IMR-90 (cell line): ENCODE results near the gene MNS1.

Source experiments
- CEBPB ChIP-seq: IDR thresholded peaks from 2 replicates; pipeline ENCODE4 v1.6.1; 2012; ENCODE audit warnings: low read depth, low read length, improper control_type of control experiment
- FOS ChIP-seq: fragments of 150-350 bp; IDR thresholded peaks from 2 replicates; pipeline ENCODE4 v1.6.1; 2016; ENCODE audit warnings: low read depth, low read length
- MAFK ChIP-seq: IDR thresholded peaks from 2 replicates; pipeline ENCODE4 v1.6.1; 2012; ENCODE audit warnings: low read depth, low read length, improper control_type of control experiment
- MXI1 ChIP-seq: IDR thresholded peaks from 2 replicates; pipeline ENCODE4 v1.6.1; 2012; ENCODE audit warnings: low read depth, mild to moderate bottlenecking, low read length, moderate library complexity, borderline replicate concordance
- POLR2A ChIP-seq: IDR thresholded peaks from 2 replicates; pipeline ENCODE4 v1.6.1; 2012; ENCODE audit warnings: mild to moderate bottlenecking, low read depth, low read length
- TF ChIP-seq, protein P1 (sequence below): conservative IDR thresholded peaks from 2 replicates; pipeline ENCODE4 v1.5.1; 2012; ENCODE audit warnings: mild to moderate bottlenecking, low read depth, low read length, improper control_type of control experiment

DNA sequence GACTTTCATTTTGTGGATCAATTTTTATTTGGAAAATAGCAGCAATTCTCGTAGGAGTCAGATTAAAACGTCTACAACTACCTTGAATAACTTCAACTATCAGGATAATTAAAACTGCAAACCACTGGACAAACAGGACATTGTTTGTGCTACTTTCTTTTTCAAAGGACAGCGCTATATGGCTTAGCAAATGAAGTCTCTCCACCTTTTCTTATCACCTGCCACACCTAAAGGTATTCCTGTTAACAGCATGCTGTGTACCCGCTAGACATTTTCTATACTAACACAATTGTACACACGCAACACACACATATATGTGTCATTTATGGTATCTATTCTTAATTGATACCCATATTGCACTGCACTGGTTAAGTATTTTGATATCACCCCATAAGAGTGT is 19.2 kb downstream of the MNS1 start:
- TF ChIP-seq, protein P1, sequence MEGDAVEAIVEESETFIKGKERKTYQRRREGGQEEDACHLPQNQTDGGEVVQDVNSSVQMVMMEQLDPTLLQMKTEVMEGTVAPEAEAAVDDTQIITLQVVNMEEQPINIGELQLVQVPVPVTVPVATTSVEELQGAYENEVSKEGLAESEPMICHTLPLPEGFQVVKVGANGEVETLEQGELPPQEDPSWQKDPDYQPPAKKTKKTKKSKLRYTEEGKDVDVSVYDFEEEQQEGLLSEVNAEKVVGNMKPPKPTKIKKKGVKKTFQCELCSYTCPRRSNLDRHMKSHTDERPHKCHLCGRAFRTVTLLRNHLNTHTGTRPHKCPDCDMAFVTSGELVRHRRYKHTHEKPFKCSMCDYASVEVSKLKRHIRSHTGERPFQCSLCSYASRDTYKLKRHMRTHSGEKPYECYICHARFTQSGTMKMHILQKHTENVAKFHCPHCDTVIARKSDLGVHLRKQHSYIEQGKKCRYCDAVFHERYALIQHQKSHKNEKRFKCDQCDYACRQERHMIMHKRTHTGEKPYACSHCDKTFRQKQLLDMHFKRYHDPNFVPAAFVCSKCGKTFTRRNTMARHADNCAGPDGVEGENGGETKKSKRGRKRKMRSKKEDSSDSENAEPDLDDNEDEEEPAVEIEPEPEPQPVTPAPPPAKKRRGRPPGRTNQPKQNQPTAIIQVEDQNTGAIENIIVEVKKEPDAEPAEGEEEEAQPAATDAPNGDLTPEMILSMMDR: no peak
- TF ChIP-seq POLR2A (no peak), FOS (no peak), CEBPB (no peak), MAFK (no peak), MXI1 (no peak)
